B cell (primary cell): ENCODE measurements around the gene TMEM235. TPM values are rescaled to one million over a fixed set of nuclear protein-coding genes. Genes with fewer than 3 reads are reported as not detected.

ENCODE experiments used
- ATAC-seq: fragments of 200-7000 bp; cut with Tn5 transposase; one replicate; pipeline ENCODE4 v1.10.0; 2021; ENCODE audit warnings: low read depth, mild to moderate bottlenecking, moderate number of reproducible peaks, moderate library complexity
- CTCF ChIA-PET: fragments of 350-600 bp; sonication (Branson Sonifier 250); formaldehyde crosslinking; loops from one replicate; lab custom pipeline; 2021; ENCODE audit warnings: antibody characterized with exemption, inconsistent platforms; lab: Charles Lee
- POLR2A ChIA-PET: fragments of 350-600 bp; sonication (Branson Sonifier 250); formaldehyde crosslinking; loops from one replicate; lab custom pipeline; 2021; ENCODE audit warnings: antibody characterized with exemption; lab: Charles Lee
- DNase-seq: peaks from one replicate; pipeline ENCODE4 v3.0.0; 2013
- H2AFZ ChIP-seq: 2 replicates; pipeline ENCODE4 v1.6.1; 2012; ENCODE audit warnings: mild to moderate bottlenecking, low read depth, low read length; ENCODE audit not compliant: insufficient read depth, poor library complexity, severe bottlenecking
- H3K27ac ChIP-seq, 2 donors: 1 replicate in 1 of 2; 2 replicates in 1 of 2; pipeline ENCODE4 v1.5.1; 2012 to 2013; ENCODE audit warnings: low read length in 2 of 2, mild to moderate bottlenecking in 2 of 2, moderate library complexity in 1 of 2
- H3K27me3 ChIP-seq, 4 experiments: fragments of 200-600 bp in 1 of 4; sonication (generic) in 1 of 4; replicated peaks in 1 of 4; 1 replicate in 2 of 4; 2 replicates in 2 of 4; pipeline versions ENCODE4 v1.6.1 to v1.7.0; 2013 to 2016; ENCODE audit warnings: low read length in 3 of 4, mild to moderate bottlenecking in 2 of 4, mixed read lengths in 1 of 4, moderate library complexity in 1 of 4; ENCODE audit not compliant: insufficient read depth in 4 of 4, control insufficient read depth in 3 of 4; ENCODE audit errors: control extremely low read depth in 1 of 4
- H3K36me3 ChIP-seq, 2 experiments: replicated peaks in 1 of 2; 1 replicate in 1 of 2; 2 replicates in 1 of 2; pipeline versions ENCODE4 v1.6.1 to v1.7.1; 2013; ENCODE audit warnings: low read length in 1 of 2; ENCODE audit not compliant: insufficient read depth in 2 of 2, control insufficient read depth in 1 of 2; ENCODE audit errors: control extremely low read depth in 1 of 2, extremely low read depth in 1 of 2
- H3K4me1 ChIP-seq, 2 donors: fragments of 200-600 bp in 1 of 2; sonication (generic) in 1 of 2; 1 replicate in 1 of 2; 2 replicates in 1 of 2; pipeline versions ENCODE4 v1.5.1 to v1.6.1; 2013 to 2017; ENCODE audit warnings: low read length in 2 of 2; ENCODE audit not compliant: control insufficient read depth in 2 of 2, insufficient read depth in 2 of 2
- H3K4me2 ChIP-seq: replicated peaks from 2 replicates; pipeline ENCODE3; 2012; ENCODE audit warnings: mild to moderate bottlenecking, low read depth, low read length; ENCODE audit not compliant: poor library complexity, severe bottlenecking
- H3K4me3 ChIP-seq, 5 experiments: fragments of 200-600 bp in 1 of 5; sonication (generic) in 1 of 5; 1 replicate in 3 of 5; 2 replicates in 2 of 5; pipeline versions ENCODE4 v1.5.1 to v1.7.0; 2011 to 2016; ENCODE audit warnings: low read length in 4 of 5, mild to moderate bottlenecking in 4 of 5, low read depth in 2 of 5, control low read depth in 1 of 5, moderate library complexity in 1 of 5; ENCODE audit not compliant: insufficient read depth in 1 of 5; ENCODE audit errors: control extremely low read depth in 1 of 5, extremely low read depth in 1 of 5
- H3K79me2 ChIP-seq: fragments of 200-600 bp; sonication (generic); one replicate; pipeline ENCODE4 v1.6.0; 2016; ENCODE audit warnings: low read length; ENCODE audit not compliant: control insufficient read depth, insufficient read depth
- H3K9ac ChIP-seq: fragments of 200-600 bp; sonication (generic); 2 replicates; pipeline ENCODE4 v1.6.1; 2017; ENCODE audit warnings: mild to moderate bottlenecking, low read length, moderate library complexity
- H3K9me3 ChIP-seq, 3 donors: one replicate each; pipeline versions ENCODE4 v1.6.1 to v1.7.1; 2013; ENCODE audit warnings: low read length in 2 of 3; ENCODE audit not compliant: control insufficient read depth in 2 of 3, insufficient read depth in 1 of 3; ENCODE audit errors: control extremely low read depth in 1 of 3
- H4K20me1 ChIP-seq: 2 replicates; pipeline ENCODE4 v1.6.0; 2012; ENCODE audit warnings: mild to moderate bottlenecking, low read length; ENCODE audit not compliant: insufficient read depth, control insufficient read depth, poor library complexity, severe bottlenecking
- H3K27ac Mint-ChIP-seq: one replicate; pipeline ENCODE4 v1.8.0; 2021; ENCODE audit warnings: mixed read lengths
- H3K27me3 Mint-ChIP-seq: one replicate; pipeline ENCODE4 v1.8.0; 2021; ENCODE audit warnings: mixed read lengths
- H3K4me1 Mint-ChIP-seq: one replicate; pipeline ENCODE4 v1.8.0; 2021; ENCODE audit warnings: mixed read lengths
- H3K4me3 Mint-ChIP-seq: one replicate; pipeline ENCODE4 v1.8.0; 2021; ENCODE audit warnings: mixed read lengths
- H3K9me3 Mint-ChIP-seq: one replicate; pipeline ENCODE4 v1.8.0; 2022; ENCODE audit warnings: mixed read lengths; ENCODE audit not compliant: insufficient read depth
- EZH2 ChIP-seq: IDR thresholded peaks from 2 replicates; pipeline ENCODE4 v1.6.1; 2012; ENCODE audit warnings: borderline replicate concordance, low read depth, mild to moderate bottlenecking, moderate library complexity, low read length; ENCODE audit not compliant: insufficient read depth, poor library complexity, severe bottlenecking
- WGBS: methylation state at CpG from one replicate; pipeline ENCODE4 v1.1.5; 2013; ENCODE audit warnings: missing lambda C conversion rate; ENCODE audit not compliant: insufficient coverage; 5-methylcytosine and 5-hydroxymethylcytosine counted together
- intact Hi-C: fragments of 100-400 bp; cut with micrococcal nuclease; formaldehyde crosslinking; loops from one replicate; pipeline ENCODE4 v1.10.0; 2022
- polyA plus RNA-seq: library from polyadenylated mRNA; depleted of rRNA; stranded (reverse); fragments of >200 nt; gene quantifications from 2 replicates; pipeline ENCODE4 v1.2.3, GENCODE V29; 2012
- total RNA-seq, 2 donors: library from RNA; stranded (reverse); fragments of 120-200 nt in 1 of 2; gene quantifications; 1 replicate in 1 of 2; 2 replicates in 1 of 2; pipeline versions ENCODE4 v1.2.3 to v1.2.4, GENCODE V29; 2013 to 2022
- TF ChIP-seq, protein P1 (sequence below): fragments of 200-600 bp; IDR thresholded peaks from one replicate; pipeline ENCODE4 v1.8.0; 2022; ENCODE audit warnings: antibody characterized with exemption, mild to moderate bottlenecking

Gene TMEM235
- total and polyA plus RNA-seq, 2 donors (not counting 1 experiment from before 2014, with no cell fraction given), result not detected

DNA sequence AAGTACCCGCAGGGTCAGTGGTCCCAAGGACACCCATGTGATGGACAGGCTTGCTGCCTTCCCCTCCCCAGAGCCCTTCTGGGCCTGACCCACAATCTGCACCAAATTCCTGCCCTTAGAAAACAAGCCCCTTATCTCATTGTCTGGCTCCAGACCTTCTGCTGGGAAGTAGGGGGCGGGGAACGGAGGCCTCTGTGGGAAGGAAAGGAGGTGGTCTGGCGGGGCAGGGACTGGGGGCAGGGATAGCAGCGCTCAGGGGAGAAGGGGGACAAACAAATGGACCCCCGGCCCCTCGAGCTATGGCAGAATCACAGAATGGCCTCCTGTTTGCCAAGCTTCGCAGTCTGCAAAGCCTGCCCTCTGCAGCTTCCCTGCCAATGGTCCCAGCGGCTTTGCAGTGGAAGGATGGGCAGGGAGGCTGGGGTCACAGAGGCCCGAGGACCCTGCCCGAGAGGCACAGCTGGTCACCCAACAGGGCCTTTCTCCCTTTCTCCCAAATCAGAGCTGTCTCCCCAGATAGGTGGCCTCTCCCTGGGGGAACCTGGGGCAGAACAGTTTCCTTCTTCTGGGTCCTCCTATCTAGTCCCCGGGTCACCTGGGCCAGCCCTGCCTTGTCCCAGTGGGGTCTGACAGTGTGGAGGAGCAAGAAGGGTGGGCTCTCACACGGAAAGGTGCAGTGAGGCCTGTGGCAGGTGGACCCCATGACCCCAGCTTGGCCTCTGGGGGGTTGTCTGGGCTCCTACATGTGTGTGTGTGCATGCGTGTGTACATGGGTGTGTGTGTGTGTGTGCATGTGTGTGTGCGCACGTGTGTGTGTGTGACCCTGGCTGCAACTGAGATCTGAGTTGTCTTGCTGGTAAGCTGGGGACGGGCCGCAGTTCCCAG is 25.5 kb downstream of the TMEM235 start:
- H3K4me1 ChIP-seq, result peaks cover 35 to 45% of the 10 kb centered on the region in 2 donors

More for the DNA sequence above, 25.5 kb downstream of the TMEM235 start:
- ChIA-PET CTCF (interaction anchor here (1.2 kb wide), 1 partner anchor 11 kb away, joined by 4 read pairs; no protein-coding TSS in a partner anchor), POLR2A (interaction anchor here (1.6 to 1.8 kb wide), 2 partner anchors 10 to 18 kb away, joined by 4 read pairs; no protein-coding TSS in a partner anchor)
- H3K27ac Mint-ChIP-seq, result no peak overlapping the region
- Histone ChIP-seq H3K4me3 (no peak overlapping the region), H4K20me1 (no peaks in the 10 kb centered on the region), H3K9me3 (no peaks in the 10 kb centered on the region), H2AFZ (no peak overlapping the region), H3K36me3 (no peaks in the 10 kb centered on the region), H3K9ac (no peak overlapping the region), H3K27ac (no peak overlapping the region), H3K4me2 (no peak overlapping the region), H3K79me2 (no peaks in the 10 kb centered on the region), H3K27me3 (peaks cover 0 to 6% (median 0%) of the 10 kb centered on the region in 4 experiments)
- no peak for TF ChIP-seq EZH2
- TF ChIP-seq, protein P1, sequence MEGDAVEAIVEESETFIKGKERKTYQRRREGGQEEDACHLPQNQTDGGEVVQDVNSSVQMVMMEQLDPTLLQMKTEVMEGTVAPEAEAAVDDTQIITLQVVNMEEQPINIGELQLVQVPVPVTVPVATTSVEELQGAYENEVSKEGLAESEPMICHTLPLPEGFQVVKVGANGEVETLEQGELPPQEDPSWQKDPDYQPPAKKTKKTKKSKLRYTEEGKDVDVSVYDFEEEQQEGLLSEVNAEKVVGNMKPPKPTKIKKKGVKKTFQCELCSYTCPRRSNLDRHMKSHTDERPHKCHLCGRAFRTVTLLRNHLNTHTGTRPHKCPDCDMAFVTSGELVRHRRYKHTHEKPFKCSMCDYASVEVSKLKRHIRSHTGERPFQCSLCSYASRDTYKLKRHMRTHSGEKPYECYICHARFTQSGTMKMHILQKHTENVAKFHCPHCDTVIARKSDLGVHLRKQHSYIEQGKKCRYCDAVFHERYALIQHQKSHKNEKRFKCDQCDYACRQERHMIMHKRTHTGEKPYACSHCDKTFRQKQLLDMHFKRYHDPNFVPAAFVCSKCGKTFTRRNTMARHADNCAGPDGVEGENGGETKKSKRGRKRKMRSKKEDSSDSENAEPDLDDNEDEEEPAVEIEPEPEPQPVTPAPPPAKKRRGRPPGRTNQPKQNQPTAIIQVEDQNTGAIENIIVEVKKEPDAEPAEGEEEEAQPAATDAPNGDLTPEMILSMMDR, result no peak
- H3K27me3 Mint-ChIP-seq, result peaks cover 8% of the 10 kb centered on the region
- ATAC-seq (no peak), DNase-seq (no peak)
- no peaks in the 10 kb centered on the region for H3K9me3 Mint-ChIP-seq
- H3K4me3 Mint-ChIP-seq, result no peak overlapping the region
- peaks cover 33% of the 10 kb centered on the region for H3K4me1 Mint-ChIP-seq
- intact Hi-C loops, result no loop called here
- 74% methylated on average over 13 of the region's 18 CpGs for WGBS
